Measurements from ENCODE around the gene MATK.
A peak's percentile ranks its signal among the peaks of the same experiment; 100 is the strongest.
"Not testable (repeated sequence)": the region's sequence is repeated elsewhere in the genome, so short reads cannot be mapped to it uniquely, and the experiment has no call there.

MATK gene

GRCh38 chr19:3765121-3765520 is 21.1 kb downstream of the MATK start:
- H3K27me3 ChIP-seq (ENCODE audit: control insufficient read depth in 5 of 5, insufficient read depth in 4 of 5, low read length in 5 of 5) = no peaks in the 10 kb centered on the region

DNA sequence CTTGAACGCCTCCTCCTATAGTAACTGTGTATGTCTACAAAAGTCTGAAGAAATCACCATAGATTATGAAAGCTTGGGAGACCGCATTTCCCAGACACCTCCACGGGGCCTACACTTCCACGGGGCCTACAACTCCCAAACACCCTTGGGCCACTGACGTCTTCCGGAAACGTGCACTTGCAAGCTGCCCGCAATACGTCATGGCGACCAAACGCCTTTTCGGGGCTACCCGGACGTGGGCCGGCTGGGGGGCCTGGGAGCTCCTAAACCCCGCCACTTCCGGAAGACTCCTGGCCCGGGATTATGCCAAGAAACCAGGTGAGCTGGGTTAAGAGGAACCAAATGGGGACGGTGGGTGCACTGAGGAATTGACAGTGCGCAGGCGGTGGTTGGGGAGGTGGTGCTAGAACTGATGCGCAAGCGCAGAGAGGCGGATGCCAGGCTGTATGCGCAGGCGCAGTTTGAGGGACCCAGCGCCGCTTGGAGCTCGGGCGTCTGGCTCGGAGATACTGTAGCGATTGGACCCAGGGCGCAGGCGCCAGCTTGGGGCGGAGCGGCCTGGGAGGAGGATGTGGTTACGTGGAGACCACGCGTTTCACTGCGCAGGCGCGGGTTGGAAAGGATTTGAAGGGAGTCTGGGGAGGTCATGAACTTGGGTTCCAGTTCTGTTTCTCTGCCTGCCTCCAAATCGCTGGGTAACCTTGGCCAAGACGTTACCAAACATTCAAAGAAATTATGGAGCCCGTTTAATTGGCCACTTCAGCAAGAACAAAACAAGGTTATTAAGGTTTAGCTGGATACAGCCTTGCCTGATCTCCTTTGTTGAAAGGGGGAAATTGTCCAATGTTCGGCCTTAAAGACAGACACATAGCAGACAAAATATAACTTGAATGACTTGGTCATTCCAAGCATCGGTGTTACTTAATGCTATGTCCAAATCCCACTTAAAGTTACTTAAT is 23.4 kb downstream of the MATK start, which contains the start of gene MRPL54:
Gene MRPL54, plus strand, starts transcription at position 182 of the 959 bp plus-strand sequence. Its CDS starts 19 bp downstream, at position 201.
- Histone ChIP-seq H3K9ac (ENCODE audit: low read length in 5 of 5) (peak within 1 kb of the TSS; percentile 90 to 99 (median 98)), H3K9me3 (ENCODE audit: control insufficient read depth in 5 of 5, low read length in 5 of 5) (no peaks in the 10 kb centered on the region), H3K4me3 (ENCODE audit: low read depth in 1 of 5, low read length in 5 of 5) (peak within 1 kb of the TSS; percentile 77 to 96 (median 93)), H3K4me1 (ENCODE audit: control insufficient read depth in 5 of 5, insufficient read depth in 5 of 5, low read length in 5 of 5) (peaks cover 0 to 40% (median 30%) of the 10 kb centered on the region in 5 donors), H3K27me3 (ENCODE audit: control insufficient read depth in 5 of 5, insufficient read depth in 4 of 5, low read length in 5 of 5) (no peaks in the 10 kb centered on the region), H3K27ac (ENCODE audit: low read depth, low read length) (peak within 1 kb of the TSS; percentile 98), H3K36me3 (ENCODE audit: control insufficient read depth in 5 of 5, insufficient read depth in 5 of 5, low read length in 5 of 5) (peaks cover 0 to 33% (median 28%) of the 10 kb centered on the region in 5 donors)

More at GRCh38 chr19:3765121-3765520, 21.1 kb downstream of the MATK start:
- H3K9ac ChIP-seq (ENCODE audit: low read length in 5 of 5) = no peak overlapping the region
- H3K36me3 ChIP-seq (ENCODE audit: control insufficient read depth in 5 of 5, insufficient read depth in 5 of 5, low read length in 5 of 5) = peaks cover 0 to 47% (median 33%) of the 10 kb centered on the region in 5 donors
- no peaks in the 10 kb centered on the region for H3K9me3 ChIP-seq (ENCODE audit: control insufficient read depth in 5 of 5, low read length in 5 of 5)
- H3K4me1 ChIP-seq (ENCODE audit: control insufficient read depth in 5 of 5, insufficient read depth in 5 of 5, low read length in 5 of 5) = peaks cover 0 to 28% (median 22%) of the 10 kb centered on the region in 5 donors
- H3K4me3 ChIP-seq (ENCODE audit: low read depth in 1 of 5, low read length in 5 of 5) = no peak overlapping the region
- no peak overlapping the region for H3K27ac ChIP-seq (ENCODE audit: low read depth, low read length)

DNA sequence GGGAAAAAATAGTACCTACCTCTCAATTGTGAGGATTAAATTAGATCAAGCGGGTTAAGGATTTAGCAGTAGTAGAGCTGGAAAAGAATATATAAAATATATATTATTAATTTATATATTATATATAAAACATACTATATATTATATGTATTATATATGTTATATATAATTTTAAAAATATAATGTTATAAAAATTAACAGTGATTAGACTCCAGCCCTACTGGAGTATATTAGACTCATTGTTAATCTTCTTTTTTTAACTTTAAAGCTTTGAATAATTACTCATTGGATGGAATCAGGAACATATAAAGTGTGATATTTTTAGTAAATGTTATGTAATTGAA is 24.1 kb downstream of the MATK start:
- Histone ChIP-seq H3K4me3 (ENCODE audit: low read depth in 1 of 5, low read length in 5 of 5) (peak overlapping the region in 2 of 5 donors; percentile 93 to 96), H3K36me3 (ENCODE audit: control insufficient read depth in 5 of 5, insufficient read depth in 5 of 5, low read length in 5 of 5) (peaks cover 0 to 32% (median 24%) of the 10 kb centered on the region in 5 donors), H3K27ac (ENCODE audit: low read depth, low read length) (peak overlapping the region; percentile 98), H3K4me1 (ENCODE audit: control insufficient read depth in 5 of 5, insufficient read depth in 5 of 5, low read length in 5 of 5) (peaks cover 0 to 40% (median 30%) of the 10 kb centered on the region in 5 donors), H3K9me3 (ENCODE audit: control insufficient read depth in 5 of 5, low read length in 5 of 5) (no peaks in the 10 kb centered on the region), H3K27me3 (ENCODE audit: control insufficient read depth in 5 of 5, insufficient read depth in 4 of 5, low read length in 5 of 5) (no peaks in the 10 kb centered on the region), H3K9ac (ENCODE audit: low read length in 5 of 5) (peak overlapping the region in 3 of 5 donors; percentile 93 to 98 (median 94))

- Histone ChIP-seq H3K9ac (ENCODE audit: low read length in 5 of 5) (peak within 1 kb of the TSS; percentile 90 to 99 (median 98)), H3K27ac (ENCODE audit: low read depth, low read length) (peak within 1 kb of the TSS; percentile 98), H3K4me1 (ENCODE audit: control insufficient read depth in 5 of 5, insufficient read depth in 5 of 5, low read length in 5 of 5) (peaks cover 0 to 37% (median 30%) of the 10 kb centered on the region in 5 donors), H3K9me3 (ENCODE audit: control insufficient read depth in 5 of 5, low read length in 5 of 5) (no peaks in the 10 kb centered on the region), H3K27me3 (ENCODE audit: control insufficient read depth in 5 of 5, insufficient read depth in 4 of 5, low read length in 5 of 5) (no peaks in the 10 kb centered on the region), H3K4me3 (ENCODE audit: low read depth in 1 of 5, low read length in 5 of 5) (peak within 1 kb of the TSS; percentile 83 to 96 (median 96)), H3K36me3 (ENCODE audit: control insufficient read depth in 5 of 5, insufficient read depth in 5 of 5, low read length in 5 of 5) (peaks cover 0 to 31% (median 18%) of the 10 kb centered on the region in 5 donors)
Observed at GRCh38 chr19:3761382-3762129, 24.6 kb downstream of the MATK start, which contains the start of gene APBA3. TSS of gene APBA3 (minus strand) at chr19:3761692. CDS start at chr19:3760264, 1,428 bp downstream.

GRCh38 chr19:3760871-3761361 is 25.3 kb downstream of the MATK start:
- no peaks in the 10 kb centered on the region for H3K9me3 ChIP-seq (ENCODE audit: control insufficient read depth in 5 of 5, low read length in 5 of 5)
- H3K4me3 ChIP-seq (ENCODE audit: low read depth in 1 of 5, low read length in 5 of 5) = peak overlapping the region; percentile 78 to 96 (median 93)
- peak overlapping the region; percentile 98 for H3K27ac ChIP-seq (ENCODE audit: low read depth, low read length)
- H3K9ac ChIP-seq (ENCODE audit: low read length in 5 of 5) = peak overlapping the region; percentile 87 to 99 (median 98)
- peaks cover 0 to 34% (median 30%) of the 10 kb centered on the region in 5 donors for H3K4me1 ChIP-seq (ENCODE audit: control insufficient read depth in 5 of 5, insufficient read depth in 5 of 5, low read length in 5 of 5)
- H3K36me3 ChIP-seq (ENCODE audit: control insufficient read depth in 5 of 5, insufficient read depth in 5 of 5, low read length in 5 of 5) = peaks cover 0 to 27% (median 15%) of the 10 kb centered on the region in 5 donors
- no peaks in the 10 kb centered on the region for H3K27me3 ChIP-seq (ENCODE audit: control insufficient read depth in 5 of 5, insufficient read depth in 4 of 5, low read length in 5 of 5)

- Histone ChIP-seq H3K9ac (ENCODE audit: low read length in 5 of 5) (peak overlapping the region in 2 of 5 donors; percentile 38 to 56), H3K4me3 (ENCODE audit: low read depth in 1 of 5, low read length in 5 of 5) (no peak overlapping the region), H3K27ac (ENCODE audit: low read depth, low read length) (no peak overlapping the region), H3K4me1 (ENCODE audit: control insufficient read depth in 5 of 5, insufficient read depth in 5 of 5, low read length in 5 of 5) (peaks cover 0 to 34% (median 30%) of the 10 kb centered on the region in 5 donors), H3K27me3 (ENCODE audit: control insufficient read depth in 5 of 5, insufficient read depth in 4 of 5, low read length in 5 of 5) (no peaks in the 10 kb centered on the region), H3K36me3 (ENCODE audit: control insufficient read depth in 5 of 5, insufficient read depth in 5 of 5, low read length in 5 of 5) (peaks cover 0 to 19% (median 10%) of the 10 kb centered on the region in 5 donors), H3K9me3 (ENCODE audit: control insufficient read depth in 5 of 5, low read length in 5 of 5) (no peaks in the 10 kb centered on the region)
Observed at GRCh38 chr19:3759482-3760254, 26.5 kb downstream of the MATK start.

DNA sequence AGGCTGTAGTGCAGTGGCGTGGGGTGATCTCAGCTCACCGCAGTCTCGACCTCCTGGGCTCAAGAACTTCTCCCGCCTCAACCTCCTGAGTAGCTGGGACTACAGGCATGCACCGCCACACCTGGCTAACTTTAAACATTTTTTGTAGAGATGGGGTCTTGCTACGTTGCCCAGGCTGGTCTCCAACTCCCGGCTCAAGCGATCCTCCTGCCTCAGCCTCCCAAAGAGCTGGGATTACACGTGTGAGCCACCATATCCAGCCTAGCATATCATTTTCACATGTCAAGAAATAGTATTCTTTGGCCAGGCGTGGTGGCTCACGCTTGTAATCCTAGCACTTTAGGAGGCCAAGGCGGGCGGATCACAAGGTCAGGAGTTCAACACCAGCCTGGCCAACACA is 27.9 kb downstream of the MATK start:
- H3K4me1 ChIP-seq (ENCODE audit: control insufficient read depth in 5 of 5, insufficient read depth in 5 of 5, low read length in 5 of 5) = peaks cover 0 to 33% (median 28%) of the 10 kb centered on the region in 5 donors
- not testable (repeated sequence) for H3K27me3 ChIP-seq (ENCODE audit: control insufficient read depth in 5 of 5, insufficient read depth in 4 of 5, low read length in 5 of 5); H3K9ac ChIP-seq (ENCODE audit: low read length in 5 of 5); H3K4me3 ChIP-seq (ENCODE audit: low read depth in 1 of 5, low read length in 5 of 5); H3K27ac ChIP-seq (ENCODE audit: low read depth, low read length); H3K9me3 ChIP-seq (ENCODE audit: control insufficient read depth in 5 of 5, low read length in 5 of 5)
- peaks cover 0 to 31% (median 15%) of the 10 kb centered on the region in 5 donors for H3K36me3 ChIP-seq (ENCODE audit: control insufficient read depth in 5 of 5, insufficient read depth in 5 of 5, low read length in 5 of 5)

DNA sequence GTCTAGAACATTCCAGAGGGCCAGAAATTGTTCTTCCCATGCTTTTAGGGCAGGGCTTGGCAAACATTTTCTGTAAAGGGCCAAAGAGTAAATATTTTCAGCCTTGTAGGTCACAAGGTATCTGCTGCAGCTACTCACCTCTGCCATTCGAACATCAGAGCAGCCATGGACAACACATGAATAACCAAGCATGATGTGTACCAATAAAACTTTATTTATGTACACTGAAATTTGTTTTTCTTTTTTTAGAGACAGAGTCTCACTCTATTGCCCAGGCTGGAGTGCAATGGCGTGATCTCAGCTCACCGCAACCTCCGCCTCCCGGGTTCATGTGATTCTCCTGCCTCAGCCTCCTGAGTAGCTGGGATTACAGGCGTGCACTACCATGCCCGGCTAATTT is 28.5 kb downstream of the MATK start:
- peaks cover 0 to 28% (median 25%) of the 10 kb centered on the region in 5 donors for H3K4me1 ChIP-seq (ENCODE audit: control insufficient read depth in 5 of 5, insufficient read depth in 5 of 5, low read length in 5 of 5)
- H3K36me3 ChIP-seq (ENCODE audit: control insufficient read depth in 5 of 5, insufficient read depth in 5 of 5, low read length in 5 of 5) = peaks cover 0 to 37% (median 19%) of the 10 kb centered on the region in 5 donors
- not testable (repeated sequence) for H3K9me3 ChIP-seq (ENCODE audit: control insufficient read depth in 5 of 5, low read length in 5 of 5); H3K27ac ChIP-seq (ENCODE audit: low read depth, low read length); H3K27me3 ChIP-seq (ENCODE audit: control insufficient read depth in 5 of 5, insufficient read depth in 4 of 5, low read length in 5 of 5); H3K9ac ChIP-seq (ENCODE audit: low read length in 5 of 5); H3K4me3 ChIP-seq (ENCODE audit: low read depth in 1 of 5, low read length in 5 of 5)
